Measurements from ENCODE around the gene RAB27B. TPM values are rescaled to one million over a fixed set of nuclear protein-coding genes. Genes with fewer than 3 reads are reported as not detected.

The RAB27B gene
- total RNA-seq, 1 donor from 2014 or later = 1.0 TPM

DNA sequence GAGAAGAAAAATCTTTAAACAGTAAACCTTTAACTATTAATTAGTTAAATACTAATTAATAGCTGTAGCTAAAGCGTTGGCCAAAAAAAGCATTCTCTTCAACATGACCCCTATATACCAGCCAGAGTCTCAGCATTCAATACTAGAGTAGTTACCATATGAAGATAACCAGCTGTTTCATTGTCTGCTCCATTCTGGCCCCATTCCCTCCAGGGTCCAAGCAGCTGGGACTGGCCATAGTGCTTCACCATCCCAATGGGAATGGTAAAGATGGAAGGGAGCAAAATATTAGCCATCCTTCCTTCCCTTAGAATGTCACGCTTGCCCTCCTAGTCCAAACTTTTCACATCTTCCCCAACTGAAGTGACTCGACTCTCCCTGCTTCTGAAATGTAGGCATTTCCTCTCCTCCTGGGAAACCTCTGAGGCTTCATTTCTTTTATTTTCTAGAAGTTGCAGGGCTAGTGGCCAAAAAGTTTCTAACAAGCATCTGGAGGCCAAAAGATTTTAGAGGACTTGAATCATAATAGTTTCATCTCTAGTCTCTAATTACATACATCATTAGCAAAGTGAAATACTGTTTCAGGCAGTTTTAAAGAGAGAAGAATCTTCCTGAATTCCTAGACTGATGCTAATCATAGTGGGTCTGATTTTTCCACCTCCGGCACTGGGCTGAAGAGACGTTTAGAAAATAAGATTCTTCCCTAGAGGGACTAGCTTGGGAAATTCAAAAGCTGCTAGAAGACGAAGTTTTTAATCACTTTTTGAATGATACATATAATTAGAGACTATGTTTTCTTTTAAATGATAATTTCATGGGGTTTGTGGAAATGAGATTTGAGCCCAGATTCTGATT, 78.3 kb downstream of the RAB27B start:
- no peak for ATAC-seq
- DNase-seq (ENCODE audit: low spot score) = no peak

DNA sequence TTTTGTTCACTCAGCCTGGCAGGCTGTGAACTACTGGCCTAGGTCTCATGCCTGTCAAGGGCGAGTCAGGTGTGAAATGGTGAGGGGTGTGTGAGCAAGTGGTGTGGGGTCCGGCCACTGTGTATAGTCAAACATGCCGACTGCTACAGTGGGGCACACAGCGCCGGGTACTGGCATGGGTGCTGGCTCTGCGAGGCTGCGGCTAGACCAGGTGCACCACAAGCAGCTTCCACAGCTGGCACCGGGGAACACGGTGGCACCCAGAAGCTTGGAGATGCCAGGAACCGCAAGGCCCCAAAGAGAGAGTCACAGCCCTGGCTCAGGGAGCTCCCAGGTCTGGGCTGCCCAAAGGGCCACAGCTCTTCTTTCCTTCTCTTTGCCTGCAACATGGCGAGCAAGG, 81.3 kb downstream of the RAB27B start:
- DNase-seq (ENCODE audit: low spot score) (no peak), ATAC-seq (no peak)

DNA sequence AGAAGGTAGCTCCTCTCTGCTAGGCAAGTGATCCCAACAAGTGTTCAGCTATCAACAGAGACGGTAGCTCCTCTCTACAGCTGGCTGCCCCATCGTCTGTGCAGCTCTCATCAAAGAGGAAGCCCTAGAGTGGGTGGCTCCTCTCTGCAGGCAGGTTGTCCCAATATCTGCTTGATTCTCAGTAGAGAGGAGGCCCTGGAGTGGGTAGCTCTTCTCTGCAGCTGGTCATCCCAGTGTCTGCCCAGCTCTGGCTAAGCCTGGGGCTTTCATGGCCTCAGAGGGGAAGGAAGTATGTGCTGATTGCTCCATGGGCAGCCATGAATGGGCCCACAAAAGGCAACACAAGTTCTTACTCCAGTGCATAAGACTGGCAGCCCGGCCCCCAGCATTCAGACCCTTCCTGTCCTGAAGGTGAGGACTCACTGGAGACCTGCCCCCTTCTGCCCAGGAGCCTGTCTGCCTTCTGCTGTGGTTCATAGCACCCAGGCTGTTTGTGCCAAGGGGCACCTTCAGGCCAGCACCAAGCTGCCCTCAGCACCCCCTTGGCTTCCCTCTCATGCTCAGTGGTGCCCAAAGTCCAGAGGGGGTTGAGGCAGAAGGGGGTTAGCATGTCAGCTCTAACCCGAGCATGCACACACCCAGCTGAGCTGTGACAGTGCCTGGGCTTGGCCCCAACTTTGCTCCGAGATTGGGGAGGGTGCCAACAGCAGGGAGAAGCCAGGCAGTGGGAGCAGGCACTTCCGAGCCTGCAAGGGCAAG, 82.1 kb downstream of the RAB27B start:
- ATAC-seq (no peak), DNase-seq (ENCODE audit: low spot score) (no peak)

DNA sequence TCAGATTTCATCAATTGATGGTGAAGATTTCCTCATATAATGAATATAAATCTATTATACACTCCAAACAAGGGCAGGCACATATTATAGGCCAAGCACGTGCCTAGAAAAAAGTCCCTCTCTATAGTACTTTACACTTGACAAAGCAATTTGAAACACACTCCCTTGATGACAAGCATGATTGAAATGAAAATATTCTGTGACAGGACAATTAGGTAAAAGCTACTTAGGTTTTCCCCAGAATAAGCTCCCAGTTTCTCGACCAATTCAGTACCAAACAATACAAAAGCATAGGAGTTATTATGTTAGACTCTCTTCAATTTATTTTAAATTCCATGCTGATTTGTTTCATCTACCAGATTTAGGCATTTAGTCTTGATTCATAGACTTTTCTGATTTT, 83.3 kb downstream of the RAB27B start:
- DNase-seq (ENCODE audit: low spot score) = no peak
- ATAC-seq = no peak

DNA sequence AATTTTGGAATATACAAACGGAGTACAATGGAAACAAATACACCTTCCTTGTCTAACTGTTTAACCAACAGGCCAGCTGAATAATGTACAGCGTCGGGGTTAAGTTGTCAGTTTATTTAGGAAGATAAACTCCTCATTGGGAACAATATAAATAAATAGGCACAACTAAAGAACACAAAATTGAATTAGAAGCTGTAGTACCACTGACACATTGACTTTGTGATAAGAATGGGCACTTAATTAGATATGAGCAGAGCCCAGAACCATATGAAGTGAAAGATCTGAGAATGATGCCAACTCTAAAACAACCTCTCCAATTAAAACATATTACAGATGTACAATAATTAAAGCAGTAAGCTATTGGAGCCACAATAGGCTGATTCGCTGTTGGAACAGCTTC, 86.5 kb downstream of the RAB27B start:
- DNase-seq (ENCODE audit: low spot score) = no peak
- ATAC-seq = no peak

DNA sequence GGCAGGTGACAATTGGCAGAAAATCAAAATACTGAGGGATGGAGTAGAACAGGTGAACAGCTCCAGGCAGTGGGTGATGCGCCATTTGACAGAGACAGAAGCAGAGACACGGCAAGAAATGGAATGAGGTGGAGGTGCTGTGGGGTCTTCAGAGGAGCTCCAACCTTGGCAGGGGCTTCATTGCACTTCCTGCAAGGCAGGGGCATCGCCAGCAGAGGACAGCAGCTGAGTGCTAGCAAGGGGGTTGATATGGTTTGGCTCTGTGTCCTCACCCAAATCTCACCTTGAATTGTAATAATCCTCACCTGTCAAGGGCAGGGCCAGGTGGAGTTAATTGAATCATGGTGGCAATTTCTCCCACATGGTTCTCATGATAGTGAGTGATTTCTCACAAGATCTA, 88.2 kb downstream of the RAB27B start:
- ATAC-seq (no peak), DNase-seq (ENCODE audit: low spot score) (no peak)

DNA sequence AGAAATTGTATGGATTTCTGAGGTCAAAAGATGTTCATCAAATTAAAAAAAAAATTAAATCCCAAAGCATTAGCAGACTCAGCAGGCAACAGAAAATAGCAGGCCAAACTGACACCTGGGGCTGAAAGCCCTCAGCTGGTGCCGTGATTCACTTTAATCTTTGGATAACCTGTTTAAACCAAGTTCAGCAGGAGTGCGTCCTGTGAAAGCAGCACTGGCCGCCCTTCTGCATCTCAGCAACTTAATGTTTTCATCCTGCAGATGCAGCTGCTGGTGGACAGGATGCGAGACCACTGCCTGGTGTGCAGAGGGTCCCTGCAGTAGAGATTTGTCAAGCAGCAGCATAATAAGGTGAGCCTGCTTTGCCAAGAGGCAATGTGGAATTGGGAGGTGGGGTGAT, 89.8 kb downstream of the RAB27B start:
- DNase-seq (ENCODE audit: low spot score) = no peak

DNA sequence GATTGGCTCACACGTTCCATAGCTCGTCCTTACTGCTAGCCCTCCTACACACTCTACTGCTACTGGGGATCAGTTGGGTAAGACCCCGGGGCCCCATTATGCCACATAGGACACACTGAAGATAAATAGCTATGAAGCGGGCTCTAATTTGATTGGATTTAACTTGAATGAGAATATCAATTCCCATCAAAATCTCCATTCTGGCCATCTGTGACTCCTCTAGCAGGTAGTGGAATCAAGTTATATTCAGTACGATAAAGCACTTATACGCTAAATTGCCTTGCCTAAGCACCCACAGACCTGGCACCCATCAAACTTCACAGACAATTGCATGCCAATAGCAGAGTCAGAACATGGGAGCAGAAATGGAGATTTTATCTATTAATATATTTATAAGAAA, 91.1 kb downstream of the RAB27B start:
- DNase-seq (ENCODE audit: low spot score) (no peak), ATAC-seq (no peak)

More for the DNA sequence above, 89.8 kb downstream of the RAB27B start:
- ATAC-seq = no peak

DNA sequence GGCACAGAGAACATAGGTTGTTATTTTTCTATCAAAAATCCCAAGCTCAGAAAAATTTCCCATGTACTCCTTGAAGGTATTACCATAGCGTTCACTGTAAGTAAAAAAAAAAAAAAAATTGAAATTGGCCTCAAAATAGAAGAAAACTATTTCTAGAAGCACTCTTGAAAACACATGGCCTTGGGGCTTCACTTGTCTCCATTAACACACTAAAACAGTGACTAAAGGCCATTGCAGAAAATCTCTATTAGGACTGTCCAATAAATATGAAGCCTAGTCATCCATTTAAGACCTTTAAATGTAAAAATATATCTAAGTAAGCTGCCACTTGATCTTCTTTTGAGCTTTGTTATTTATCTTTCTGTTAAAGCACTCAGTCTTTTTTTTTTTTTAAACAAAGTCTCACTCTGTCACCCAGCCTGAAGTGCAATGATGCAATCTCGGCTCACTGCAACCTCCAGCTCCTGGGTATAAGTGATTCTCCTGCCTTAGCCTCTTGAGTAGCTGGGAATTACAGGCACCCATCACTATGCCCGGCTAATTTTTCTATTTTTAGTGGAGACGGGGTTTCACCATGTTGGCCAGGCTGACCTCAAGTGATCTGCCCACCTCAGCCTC, 95.2 kb downstream of the RAB27B start:
- ATAC-seq = peak; percentile 16
- DNase-seq (ENCODE audit: low spot score) = no peak

DNA sequence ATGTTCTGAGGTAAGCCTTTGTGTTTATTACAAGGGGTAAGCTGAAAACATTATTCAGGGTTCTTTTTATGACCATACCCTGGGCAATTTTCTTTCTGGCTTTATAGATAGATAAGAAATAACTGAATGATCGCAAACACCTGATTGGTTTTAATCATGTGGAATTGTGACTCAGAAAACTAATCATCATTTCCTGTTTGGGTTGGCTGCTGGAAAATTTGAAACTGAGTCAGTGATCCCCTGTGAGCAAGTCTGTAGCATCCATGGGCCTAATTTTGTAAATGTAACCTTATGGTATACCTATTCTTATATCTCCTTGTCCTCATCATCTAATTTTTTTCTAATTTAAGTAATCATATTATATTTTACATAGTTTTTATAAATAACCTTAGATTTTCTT, 96.7 kb downstream of the RAB27B start:
- ATAC-seq = no peak
- no peak for DNase-seq (ENCODE audit: low spot score)

DNA sequence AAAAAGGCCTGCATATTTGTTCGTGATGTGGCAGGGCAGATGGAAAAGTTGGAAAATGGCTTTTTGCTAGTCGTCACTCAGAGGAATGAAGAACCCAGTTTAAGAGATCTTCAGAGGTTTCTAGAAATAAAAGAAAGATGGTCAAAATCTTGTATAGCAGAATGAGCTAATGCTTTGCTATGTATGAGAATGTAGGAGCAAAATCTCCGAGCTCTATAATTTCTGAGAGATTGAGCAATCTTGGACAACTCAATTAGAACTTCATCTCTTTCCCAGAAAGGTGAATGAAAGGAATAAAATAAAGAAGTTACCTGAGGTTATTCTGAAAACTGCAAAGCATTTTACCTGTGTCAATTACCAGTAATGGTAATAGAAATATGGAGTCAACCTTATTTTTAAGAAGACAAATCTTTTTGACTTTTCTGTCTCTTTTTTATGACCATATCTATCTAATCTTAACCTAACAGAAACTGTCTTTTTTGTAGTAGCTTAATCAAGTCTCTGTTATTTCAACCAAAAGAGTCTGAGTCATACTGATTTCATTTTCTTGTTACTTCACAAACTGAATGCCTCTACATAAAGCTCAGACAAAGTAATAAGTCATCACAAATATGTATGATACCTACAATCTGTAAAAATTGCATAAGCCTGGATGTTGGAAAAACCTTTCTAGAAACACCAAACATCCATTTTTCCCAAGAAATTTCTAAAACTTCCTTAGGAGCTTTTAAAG, 98.5 kb downstream of the RAB27B start:
- ATAC-seq (no peak), DNase-seq (ENCODE audit: low spot score) (no peak)

DNA sequence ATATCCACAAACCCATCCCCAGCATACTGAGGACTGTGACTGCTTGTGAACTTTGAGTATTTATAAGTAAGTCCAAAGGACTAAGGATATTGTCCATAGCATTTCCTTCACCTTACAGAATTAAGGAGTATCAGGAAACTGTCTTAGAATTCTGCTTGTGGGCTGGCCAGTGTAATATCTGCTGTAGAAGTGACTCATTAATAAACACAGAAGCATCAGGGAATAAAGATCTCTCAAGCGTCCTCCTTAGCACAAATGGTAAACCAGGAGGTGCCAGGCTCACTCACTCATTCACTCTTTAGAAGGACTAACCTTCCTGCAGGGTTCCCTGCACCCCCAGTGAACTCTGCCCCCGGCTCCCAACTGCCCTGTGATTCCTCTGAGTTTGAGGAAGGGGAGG, 100.0 kb downstream of the RAB27B start:
- no peak for ATAC-seq
- DNase-seq (ENCODE audit: low spot score) = no peak

DNA sequence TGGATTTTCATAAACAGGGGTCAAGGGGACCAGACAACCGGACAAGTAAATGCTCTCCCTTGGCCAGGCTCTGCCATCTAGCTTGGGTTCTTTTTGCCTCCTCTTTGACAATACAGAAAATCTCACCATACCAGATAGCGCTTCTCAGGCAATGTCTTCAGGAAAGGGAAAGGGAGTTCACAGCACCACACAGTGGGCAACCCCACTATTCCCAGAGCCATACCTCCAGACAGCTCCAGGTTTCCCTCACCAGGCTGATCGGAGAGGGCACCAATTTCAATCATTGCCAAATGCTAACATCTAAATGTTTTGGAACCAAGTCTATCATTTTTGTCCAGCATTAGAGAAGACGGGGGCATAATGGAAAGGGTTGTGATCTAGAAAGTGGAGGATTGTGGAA, 102.9 kb downstream of the RAB27B start:
- ATAC-seq (no peak), DNase-seq (ENCODE audit: low spot score) (no peak)

DNA sequence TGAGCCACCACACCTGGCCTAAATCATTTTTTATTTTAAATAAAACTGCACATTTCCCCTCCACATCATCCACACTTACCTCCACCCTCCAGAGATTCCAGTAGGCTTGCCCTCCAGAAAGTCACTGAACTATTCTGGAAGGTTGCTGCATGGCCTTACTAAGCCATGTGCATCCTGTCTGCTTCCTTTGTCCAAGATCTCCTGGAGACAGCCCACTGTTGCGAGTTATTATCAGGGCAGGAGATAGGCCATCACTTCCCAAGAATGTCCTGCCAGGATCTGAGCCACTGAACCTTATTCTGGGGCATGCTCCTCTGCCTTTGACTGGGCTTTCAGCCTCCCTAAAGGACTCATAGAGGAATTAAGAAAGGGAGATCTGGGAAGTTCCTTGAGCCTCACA, 104.2 kb downstream of the RAB27B start:
- no peak for ATAC-seq

DNA sequence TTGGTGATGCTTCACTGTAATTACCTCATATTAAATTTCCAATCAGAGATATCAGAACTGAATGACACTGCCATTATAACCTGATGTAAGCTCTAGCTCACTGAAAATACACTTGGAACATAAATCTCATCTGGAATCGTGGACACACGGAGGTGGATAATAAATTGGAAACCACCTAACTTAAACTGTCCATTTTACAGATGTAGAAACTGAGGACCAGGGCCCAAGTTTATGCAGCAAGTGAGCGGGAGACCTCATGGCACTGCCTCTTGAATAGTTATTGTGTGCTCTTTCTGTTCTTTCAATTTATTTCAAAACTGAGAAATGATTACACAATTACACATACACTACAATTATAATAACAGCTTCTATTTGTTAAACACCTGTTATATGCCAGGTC, 110.2 kb downstream of the RAB27B start:
- ATAC-seq = no peak

More for the DNA sequence above, 104.2 kb downstream of the RAB27B start:
- DNase-seq (ENCODE audit: low spot score) = no peak

DNA sequence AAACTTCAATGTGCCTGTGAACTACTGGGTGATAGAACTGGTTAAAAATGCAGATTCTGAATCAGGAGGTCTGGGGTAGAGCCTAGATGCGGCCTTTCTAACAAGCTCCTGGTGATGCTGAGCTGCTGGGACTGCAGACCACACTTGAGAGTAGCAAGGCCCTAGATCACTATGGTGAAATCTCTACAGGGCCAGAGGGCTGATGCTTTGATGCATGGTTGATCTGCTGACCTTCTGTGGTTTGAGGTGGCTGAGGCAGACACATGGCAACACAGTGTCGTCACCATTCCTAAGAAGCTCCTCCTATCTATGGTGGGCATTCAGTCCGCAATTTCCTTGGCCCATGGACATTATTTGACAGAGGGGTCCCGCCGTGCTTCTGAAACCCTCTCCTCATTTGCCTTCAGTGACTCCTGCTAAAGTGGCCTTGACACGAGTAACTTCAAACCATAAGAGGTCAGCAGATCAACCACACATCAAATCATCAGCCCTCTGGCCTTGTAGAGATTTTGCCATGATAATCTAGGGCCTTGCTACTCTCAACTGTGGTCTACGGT, 111.2 kb downstream of the RAB27B start:
- no peak for ATAC-seq
- DNase-seq (ENCODE audit: low spot score) = no peak

More for the DNA sequence above, 110.2 kb downstream of the RAB27B start:
- no peak for DNase-seq (ENCODE audit: low spot score)

DNA sequence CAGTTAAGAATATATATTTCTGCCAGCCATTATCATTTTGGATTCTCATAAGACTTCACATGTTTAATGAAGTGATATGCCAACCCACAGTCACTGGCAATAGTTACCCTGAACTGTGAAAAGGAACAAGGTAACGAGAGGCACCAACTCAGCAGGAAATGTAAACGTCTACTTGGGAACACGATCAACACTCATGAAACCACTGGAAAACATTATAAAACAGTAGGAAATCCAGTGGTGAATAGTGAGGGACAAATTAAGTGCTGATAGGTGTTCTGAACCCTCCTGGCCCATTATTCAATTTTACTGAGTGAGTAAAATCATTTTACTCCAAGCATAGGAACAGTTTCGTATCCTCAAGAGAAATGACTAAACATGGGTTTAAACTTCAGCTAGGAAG, 113.9 kb downstream of the RAB27B start:
- ATAC-seq (no peak), DNase-seq (ENCODE audit: low spot score) (no peak)

DNA sequence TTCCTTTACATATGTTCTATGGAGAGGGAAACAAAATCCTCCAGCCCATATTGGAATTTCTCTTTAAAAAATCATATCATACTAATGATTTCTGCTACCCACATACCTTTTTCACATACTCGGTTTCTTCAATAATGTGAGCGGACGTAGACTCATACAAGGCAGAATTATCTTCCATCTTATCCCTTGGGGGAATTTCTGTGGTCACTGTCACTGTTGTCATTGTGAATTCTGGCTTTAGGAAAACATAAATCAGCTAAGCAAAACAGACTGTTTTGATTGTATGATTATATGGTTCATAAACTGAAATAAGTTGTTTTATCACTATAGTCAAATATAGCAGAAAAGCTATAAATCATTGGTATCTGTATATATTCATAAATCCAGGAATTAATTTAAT, 114.3 kb downstream of the RAB27B start:
- DNase-seq (ENCODE audit: low spot score) (no peak), ATAC-seq (no peak)
